GM21529 (cell line): ENCODE data around the gene ARMC6.
A peak's percentile ranks its signal among the peaks of the same experiment; 100 is the strongest.

Experiments used
- ATAC-seq: cut with Tn5 transposase; IDR thresholded peaks from one replicate; pipeline ENCODE4 v1.9.1; 2021; ENCODE audit not compliant: unreplicated experiment

ARMC6 gene

GRCh38 chr19:19033426-19034203 is at the start of gene ARMC6, which contains the start of gene SUGP2:
ARMC6 (plus strand) TSS chr19:19033603; CDS start chr19:19034210, 607 bp downstream.
SUGP2 (minus strand) TSS chr19:19033517; CDS start chr19:19031071, 2,446 bp downstream.
- peak; percentile 68 for ATAC-seq

DNA sequence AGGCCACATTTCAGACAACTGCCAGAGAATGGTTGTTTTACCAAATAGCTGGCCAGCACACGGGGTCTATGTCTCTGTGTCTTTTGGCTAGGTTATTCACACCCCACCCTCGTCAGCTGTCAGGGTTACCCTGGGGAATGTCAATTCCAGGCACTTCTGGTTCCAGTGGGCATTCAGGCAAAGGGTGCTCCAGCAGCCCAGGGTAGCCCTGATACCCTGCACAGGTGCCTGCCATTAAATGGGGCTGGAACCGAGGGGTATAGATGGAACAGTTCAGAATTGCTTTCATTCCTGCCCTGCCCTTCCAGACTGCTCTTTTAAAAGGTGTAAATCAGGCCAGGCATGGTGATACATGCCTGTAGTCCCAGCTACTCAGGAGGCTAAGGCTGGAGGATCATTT is 49.2 kb upstream of the ARMC6 start:
- ATAC-seq: no peak

- no peak for ATAC-seq
Measured at GRCh38 chr19:18985257-18985656, 48.1 kb upstream of the ARMC6 start.

DNA sequence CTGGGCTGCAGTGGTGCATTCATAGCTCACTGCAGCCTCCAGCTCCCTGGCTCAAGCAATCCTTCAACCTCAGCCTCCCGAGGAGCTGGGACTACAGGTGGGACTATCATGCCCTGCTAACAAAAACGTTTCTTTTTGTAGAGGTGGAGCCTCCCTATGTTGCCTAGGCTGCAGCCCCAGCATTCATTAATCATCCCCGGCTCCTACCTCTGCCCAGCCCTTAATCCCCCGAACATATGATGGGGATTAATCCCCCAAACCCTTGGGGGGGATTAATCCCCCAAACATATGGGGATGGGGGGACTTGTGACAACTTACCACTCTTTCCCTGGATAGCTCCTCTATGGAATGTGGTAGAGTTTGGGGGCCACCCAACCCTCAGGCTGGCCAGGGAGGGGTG is 45.9 kb upstream of the ARMC6 start:
- no peak for ATAC-seq

GRCh38 chr19:18989316-18989715 is 44.1 kb upstream of the ARMC6 start:
- ATAC-seq: no peak

- no peak for ATAC-seq
Measured at GRCh38 chr19:18990128-18990708, 43.2 kb upstream of the ARMC6 start.

GRCh38 chr19:18991006-18991405 is 42.4 kb upstream of the ARMC6 start:
- ATAC-seq: no peak

- no peak for ATAC-seq
Measured at GRCh38 chr19:18991468-18991867, 41.9 kb upstream of the ARMC6 start.

DNA sequence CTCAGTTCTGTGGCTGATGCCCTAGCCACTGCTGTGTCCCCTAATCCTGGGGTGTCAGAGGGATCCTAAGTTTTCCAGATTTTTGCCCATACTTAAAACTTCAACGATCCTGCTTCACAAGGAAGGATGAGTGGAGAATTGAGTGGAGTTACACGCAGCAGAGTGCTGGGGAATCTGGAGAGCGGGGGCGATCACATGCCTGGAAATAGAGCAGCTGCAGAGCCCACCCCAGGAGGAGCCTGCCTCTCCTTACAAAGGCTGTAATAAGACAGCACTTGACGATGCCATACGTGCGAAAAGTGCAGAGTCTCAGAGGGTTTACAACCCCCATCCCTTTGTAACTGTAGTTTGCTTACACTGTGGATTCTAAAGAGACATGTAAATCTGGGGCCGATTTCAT is 40.7 kb upstream of the ARMC6 start:
- no peak for ATAC-seq

GRCh38 chr19:18993115-18993514 is 40.3 kb upstream of the ARMC6 start:
- no peak for ATAC-seq

- no peak for ATAC-seq
Measured at GRCh38 chr19:18995804-18996241, 37.6 kb upstream of the ARMC6 start.

DNA sequence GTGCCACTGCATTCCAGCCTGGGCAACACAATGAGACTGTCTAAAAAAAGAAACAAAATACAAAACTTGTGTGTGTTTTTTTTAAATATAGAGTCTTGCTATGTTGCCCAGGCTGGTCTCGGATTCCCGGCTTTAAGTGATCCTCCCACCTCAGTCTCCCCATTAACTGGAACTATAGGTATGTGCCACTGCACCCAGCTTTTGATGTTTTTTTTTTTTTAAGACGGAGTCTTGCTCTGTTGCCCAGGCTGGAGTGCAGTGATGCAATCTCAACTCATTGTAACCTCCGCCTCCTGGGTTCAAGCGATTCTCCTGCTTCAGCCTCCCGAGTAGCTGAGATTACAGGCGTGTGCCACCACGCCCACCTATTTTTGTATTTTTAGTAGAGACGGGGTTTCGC is 37.1 kb upstream of the ARMC6 start:
- no peak for ATAC-seq

- ATAC-seq: no peak
Measured at GRCh38 chr19:18996796-18997394, 36.5 kb upstream of the ARMC6 start.

DNA sequence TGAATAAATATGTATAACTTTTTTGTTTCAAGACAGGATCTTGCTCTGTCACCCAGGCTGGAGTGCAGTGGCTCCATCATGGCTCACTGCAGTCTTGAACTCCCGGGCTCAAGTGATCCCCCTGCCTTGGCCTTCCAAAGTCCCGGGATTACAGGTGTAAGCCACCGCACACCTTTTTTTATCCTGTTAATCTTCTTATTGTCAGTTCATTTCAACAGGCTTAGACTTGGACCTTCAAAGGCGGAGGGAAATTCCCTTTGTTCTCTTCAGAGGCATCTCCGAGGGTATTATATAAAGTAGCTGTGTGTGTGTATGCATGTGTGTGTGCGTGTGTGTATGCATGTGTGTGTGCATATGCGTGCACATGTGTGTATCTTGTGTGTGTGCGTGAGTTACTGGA is 35.1 kb upstream of the ARMC6 start:
- ATAC-seq: no peak

DNA sequence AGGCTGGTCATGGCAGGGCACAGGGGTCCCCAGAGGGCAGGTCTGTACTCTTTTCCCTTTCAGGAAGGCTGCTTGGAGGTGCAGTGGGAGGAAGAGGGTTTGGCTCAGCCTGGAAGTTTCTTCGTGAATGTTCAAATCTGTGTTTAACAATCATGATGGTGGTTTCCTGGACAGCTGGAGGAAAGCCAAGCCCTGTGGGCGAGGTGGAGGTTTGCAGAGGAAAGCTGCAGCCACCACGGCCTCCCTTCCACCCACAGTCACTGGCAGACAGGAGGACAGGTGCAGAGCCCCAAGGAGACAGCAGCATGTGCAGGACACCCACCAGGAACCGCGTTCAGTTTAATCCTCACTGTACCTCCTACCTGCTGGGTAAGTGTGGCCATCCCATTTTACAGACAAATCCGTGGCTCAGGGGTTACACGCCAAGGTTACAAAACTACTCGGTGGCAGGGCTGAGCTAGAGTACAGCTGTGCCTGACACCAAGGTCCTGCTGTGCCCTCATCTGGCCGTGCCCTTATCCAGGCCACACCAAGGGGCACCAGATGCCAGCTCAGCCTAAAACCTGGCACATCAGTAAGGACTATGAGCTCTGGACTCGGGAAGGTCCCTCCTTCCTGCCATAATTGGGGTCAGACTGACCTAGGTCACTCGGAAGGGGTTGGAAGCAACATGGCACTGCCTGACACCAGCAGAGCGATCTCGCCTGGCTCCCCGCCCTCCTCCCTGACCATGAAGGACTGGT is 34.2 kb upstream of the ARMC6 start:
- ATAC-seq: no peak

DNA sequence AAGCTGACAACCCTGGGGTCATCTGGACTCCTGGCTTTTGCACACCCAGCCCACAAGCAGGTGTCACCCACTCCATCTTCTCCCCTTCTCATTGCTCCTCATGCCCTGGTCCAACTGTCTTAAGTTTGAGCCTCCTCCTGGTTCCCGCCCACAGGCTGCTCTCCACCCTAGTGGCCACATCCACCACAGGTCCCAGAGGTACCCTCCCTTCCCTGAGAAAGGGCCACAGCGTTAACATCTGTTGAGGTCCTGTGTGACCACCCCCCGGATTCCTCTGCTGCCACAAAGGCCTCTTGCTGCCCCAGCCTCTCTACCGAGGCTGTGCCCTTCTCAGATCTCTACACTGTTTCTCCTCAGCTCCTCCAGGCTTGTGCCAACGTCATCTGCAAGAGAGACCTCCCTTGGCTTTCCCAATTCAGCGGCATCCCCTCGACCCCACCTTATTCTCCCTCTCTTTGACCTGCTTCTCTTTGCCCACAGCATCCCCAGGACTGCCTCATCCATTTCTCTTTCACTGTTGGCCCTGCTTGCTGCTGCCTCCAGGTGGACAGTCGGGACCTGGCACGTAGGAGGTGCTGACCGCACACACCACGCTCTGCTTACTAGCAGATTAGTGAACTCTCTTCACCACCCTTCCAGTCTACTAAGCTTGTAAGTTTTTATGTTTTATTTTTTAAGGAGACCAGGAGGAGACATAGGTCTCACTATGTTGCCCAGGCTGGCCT is 33.3 kb upstream of the ARMC6 start:
- no peak for ATAC-seq

DNA sequence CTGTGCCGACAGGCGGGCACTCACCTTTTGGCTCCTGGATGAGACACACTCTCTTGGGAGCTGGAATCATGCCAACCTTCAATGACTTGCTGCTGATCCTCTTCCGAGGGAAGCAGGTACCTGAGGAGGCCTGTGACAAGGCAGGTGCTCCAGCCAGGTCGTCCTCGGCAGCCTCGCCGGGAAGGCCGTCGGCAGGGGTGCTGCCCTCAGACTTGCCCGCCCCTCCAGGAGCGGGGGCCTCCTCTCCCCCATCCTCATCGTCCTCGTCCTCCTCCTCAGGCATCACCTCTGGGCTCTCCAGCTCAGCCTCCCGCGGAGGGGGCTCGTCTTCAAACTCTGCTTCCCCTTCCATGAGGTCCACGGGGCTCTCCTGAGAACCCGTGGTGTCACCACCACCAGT is 29.3 kb upstream of the ARMC6 start:
- no peak for ATAC-seq

- no peak for ATAC-seq
Measured at GRCh38 chr19:19006213-19006612, 27.2 kb upstream of the ARMC6 start.

- ATAC-seq: no peak
Measured at GRCh38 chr19:19009951-19010350, 23.5 kb upstream of the ARMC6 start.

DNA sequence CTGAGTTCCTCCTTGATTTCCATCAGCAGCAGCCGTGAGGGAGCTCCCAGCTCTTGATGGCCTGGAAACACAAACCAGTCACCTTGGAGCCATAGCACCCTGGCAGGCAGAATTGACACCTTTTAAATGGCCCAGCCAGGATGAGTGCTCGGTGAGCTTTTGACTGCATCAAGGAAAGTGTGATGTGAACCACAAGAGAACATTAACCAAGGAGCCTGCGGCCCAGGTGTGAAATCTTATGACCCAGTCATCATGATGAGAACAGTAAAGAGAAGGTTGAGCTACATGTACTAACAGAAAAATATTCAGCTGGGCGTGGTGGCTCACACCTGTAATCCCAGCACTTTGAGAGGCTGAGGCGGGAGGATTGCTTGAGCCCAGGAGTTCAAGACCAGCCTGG is 22.9 kb upstream of the ARMC6 start:
- ATAC-seq: no peak

- no peak for ATAC-seq
Measured at GRCh38 chr19:19021115-19021514, 12.3 kb upstream of the ARMC6 start.
